Activated CD4-positive, alpha-beta T cell treated with anti-CD3 and anti-CD28 coated beads, Interleukin-10, Interleukin-2, amounts not matched to agents 100 ng/mL and 50 ng/mL, durations not matched to agents 16 hours and 8 hours (primary cell): ENCODE data around the gene FOXK2.
"Not testable (repeated sequence)": the region's sequence is repeated elsewhere in the genome, so short reads cannot be mapped to it uniquely, and the experiment has no call there.

Experiments
- DNase-seq: peaks from one replicate; pipeline ENCODE4 v3.0.0-alpha.2; 2020

FOXK2 gene

GRCh38 chr17:82566129-82566960 lies 46.8 kb downstream of the FOXK2 start:
- DNase-seq, result no peak

GRCh38 chr17:82567286-82567685 lies 47.8 kb downstream of the FOXK2 start:
- DNase-seq, result no peak

GRCh38 chr17:82568997-82569393 lies 49.5 kb downstream of the FOXK2 start:
- DNase-seq, result no peak

GRCh38 chr17:82569621-82570020 lies 50.1 kb downstream of the FOXK2 start:
- DNase-seq, result no peak

- no peak for DNase-seq
Observed at GRCh38 chr17:82570277-82570676, 50.7 kb downstream of the FOXK2 start.

- no peak for DNase-seq
Observed at GRCh38 chr17:82571855-82572254, 52.3 kb downstream of the FOXK2 start.

- no peak for DNase-seq
Observed at GRCh38 chr17:82574041-82574440, 54.5 kb downstream of the FOXK2 start.

GRCh38 chr17:82575581-82576221 lies 56.2 kb downstream of the FOXK2 start:
- DNase-seq, result not testable (repeated sequence)

GRCh38 chr17:82577300-82577699 lies 57.8 kb downstream of the FOXK2 start:
- no peak for DNase-seq

GRCh38 chr17:82579969-82580368 lies 60.4 kb downstream of the FOXK2 start:
- DNase-seq, result not testable (repeated sequence)

GRCh38 chr17:82582213-82582612 lies 62.7 kb downstream of the FOXK2 start:
- DNase-seq, result no peak

GRCh38 chr17:82582709-82583108 lies 63.2 kb downstream of the FOXK2 start:
- no peak for DNase-seq

GRCh38 chr17:82583720-82584234 lies 64.2 kb downstream of the FOXK2 start:
- no peak for DNase-seq

GRCh38 chr17:82585935-82586575 lies 66.5 kb downstream of the FOXK2 start:
- DNase-seq, result peak; percentile 42

- no peak for DNase-seq
Observed at GRCh38 chr17:82586576-82587233, 67.2 kb downstream of the FOXK2 start.

- DNase-seq, result peak; percentile 19
Observed at GRCh38 chr17:82587234-82588086, 67.9 kb downstream of the FOXK2 start.

- no peak for DNase-seq
Observed at GRCh38 chr17:82588266-82589175, 69.0 kb downstream of the FOXK2 start.

GRCh38 chr17:82589851-82590180 lies 70.3 kb downstream of the FOXK2 start:
- DNase-seq, result no peak

GRCh38 chr17:82590216-82590615 lies 70.7 kb downstream of the FOXK2 start:
- DNase-seq, result no peak

GRCh38 chr17:82590881-82591539 lies 71.5 kb downstream of the FOXK2 start:
- DNase-seq, result no peak
